Activated CD8-positive, alpha-beta memory T cell treated with anti-CD3 and anti-CD28 coated beads for 24 hours (primary cell): Measurements from ENCODE around the gene STEAP3.

Source experiments
- DNase-seq: peaks from one replicate; pipeline ENCODE4 v3.0.0-alpha.2; 2020

The STEAP3 gene

GRCh38 chr2:119227346-119227745, 3.7 kb downstream of the STEAP3 start:
- DNase-seq: no peak

- DNase-seq: no peak
Measured at GRCh38 chr2:119228136-119228535, 4.5 kb downstream of the STEAP3 start.

GRCh38 chr2:119228964-119229363, 5.3 kb downstream of the STEAP3 start:
- DNase-seq: no peak

GRCh38 chr2:119229716-119230115, 6.1 kb downstream of the STEAP3 start:
- DNase-seq: no peak

- DNase-seq: no peak
Measured at GRCh38 chr2:119230219-119231185, 6.9 kb downstream of the STEAP3 start.

- DNase-seq: no peak
Measured at GRCh38 chr2:119231975-119232665, 8.5 kb downstream of the STEAP3 start.

- DNase-seq: no peak
Measured at GRCh38 chr2:119232666-119232993, 9.0 kb downstream of the STEAP3 start.

GRCh38 chr2:119233326-119234020, 9.8 kb downstream of the STEAP3 start:
- DNase-seq: no peak

GRCh38 chr2:119234021-119235019, 10.7 kb downstream of the STEAP3 start:
- no peak for DNase-seq

GRCh38 chr2:119236796-119237195, 13.2 kb downstream of the STEAP3 start:
- DNase-seq: no peak

- no peak for DNase-seq
Measured at GRCh38 chr2:119240311-119241204, 16.9 kb downstream of the STEAP3 start.

GRCh38 chr2:119241205-119241532, 17.5 kb downstream of the STEAP3 start:
- DNase-seq: no peak

GRCh38 chr2:119242276-119243119, 18.9 kb downstream of the STEAP3 start:
- no peak for DNase-seq

GRCh38 chr2:119243621-119244020, 20.0 kb downstream of the STEAP3 start:
- DNase-seq: no peak

GRCh38 chr2:119245076-119245840, 21.6 kb downstream of the STEAP3 start:
- DNase-seq: no peak

GRCh38 chr2:119245841-119246230, 22.2 kb downstream of the STEAP3 start:
- no peak for DNase-seq

GRCh38 chr2:119246884-119247843, 23.5 kb downstream of the STEAP3 start:
- no peak for DNase-seq

GRCh38 chr2:119247844-119248271, 24.2 kb downstream of the STEAP3 start:
- no peak for DNase-seq
